Transverse colon (tissue), 3 donors: ENCODE data around the gene SIK3.

Experiments used
- CTCF ChIP-seq, 5 experiments: fragments of 200-600 bp in 3 of 5; fragments of 450-650 bp in 2 of 5; sonication (generic) in 3 of 5; IDR thresholded peaks; 1 replicate in 2 of 5; 2 replicates in 3 of 5; pipeline ENCODE4 v1.5.1; 2016 to 2017; ENCODE audit warnings: antibody characterized with exemption in 5 of 5, inconsistent platforms in 3 of 5, mild to moderate bottlenecking in 2 of 5, moderate library complexity in 1 of 5
- EP300 ChIP-seq: sonication (generic); formaldehyde crosslinking; IDR thresholded peaks from one replicate; pipeline ENCODE4 v1.6.1; 2017; ENCODE audit warnings: antibody characterized with exemption, low read depth

DNA sequence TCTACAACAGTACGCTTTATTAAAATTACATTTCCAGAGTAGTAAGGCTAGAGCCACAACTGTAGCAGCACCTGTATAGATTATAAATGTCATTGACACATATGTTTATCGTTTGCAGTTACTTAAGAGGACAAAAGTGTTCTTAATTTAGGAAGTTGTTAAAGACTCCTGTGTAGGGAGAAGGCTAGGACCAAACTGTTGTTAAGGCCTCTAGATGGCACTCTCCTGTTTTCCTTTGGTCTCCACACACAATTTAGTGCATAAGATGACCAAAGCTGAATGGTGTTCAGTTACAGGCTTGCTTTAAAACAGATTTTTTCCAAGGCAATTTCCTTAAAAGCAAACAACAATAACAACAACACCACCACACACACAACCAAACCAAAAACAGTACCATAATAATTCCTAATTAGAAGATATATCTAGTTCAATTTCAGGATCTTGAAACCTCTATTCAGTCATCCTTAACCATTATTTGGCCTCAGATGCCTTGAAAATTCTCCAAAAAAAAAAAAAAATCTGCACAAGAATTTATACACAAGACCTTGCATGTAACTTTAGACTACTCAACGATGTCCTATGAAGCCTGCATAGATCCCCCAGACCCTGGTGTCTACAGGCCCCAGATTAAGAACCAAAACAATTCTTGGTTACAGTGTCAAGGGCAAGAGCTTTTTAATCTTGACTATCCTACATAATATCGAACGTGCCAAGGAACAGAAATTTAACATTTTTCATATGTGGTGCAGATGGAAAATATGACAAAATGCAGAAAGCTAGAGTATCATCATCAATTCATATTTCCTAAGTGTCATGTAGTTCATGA lies 218.2 kb downstream of the SIK3 start:
- TF ChIP-seq EP300 (no peak), CTCF (IDR thresholded peaks at IDR 0.05) (peak; percentile 56 to 61 (median 60))
